ENCODE data around the gene FOXJ1.

Gene FOXJ1

GRCh38 chr17:76103274-76104139, 37.5 kb downstream of the FOXJ1 start, which contains the start of gene EXOC7 (continued):
- TF ChIP-seq ZNF280D (tag by site-specific recombination; IDR thresholded peaks at IDR 0.05) (0 out of 2 replicates have a peak, but pooled peaks have one; percentile 20), ZNF169 (tag by site-specific recombination; IDR thresholded peaks at IDR 0.05) (no peak), ZNF146 (tag by site-specific recombination; IDR thresholded peaks at IDR 0.05) (no peak), ZNF324 (tag by site-specific recombination; IDR thresholded peaks at IDR 0.05) (0 out of 2 replicates have a peak, but pooled peaks have one; percentile 42), YY2 (tag by site-specific recombination; IDR thresholded peaks at IDR 0.05) (peak; percentile 72), ZNF394 (tag by site-specific recombination; IDR thresholded peaks at IDR 0.05; ENCODE audit: borderline replicate concordance) (no peak), HOXC10 (CRISPR knock-in tag; IDR thresholded peaks at IDR 0.05) (no peak), ZNF704 (tag by site-specific recombination; IDR thresholded peaks at IDR 0.05) (no peak), MYNN (tag by site-specific recombination; IDR thresholded peaks at IDR 0.05; ENCODE audit: borderline replicate concordance) (no peak), PRDM1 (tag by site-specific recombination; IDR thresholded peaks at IDR 0.05) (no peak), ZNF501 (tag by site-specific recombination; IDR thresholded peaks at IDR 0.05) (peak; percentile 73), ZNF610 (tag by site-specific recombination; IDR thresholded peaks at IDR 0.05; ENCODE audit: borderline replicate concordance) (no peak), ZNF133 (tag by site-specific recombination; IDR thresholded peaks at IDR 0.05) (no peak), ZXDB (tag by site-specific recombination; IDR thresholded peaks at IDR 0.05) (peak; percentile 64; the same call in 1 of the 2 replicates), OSR2 (tag by site-specific recombination; IDR thresholded peaks at IDR 0.05) (no peak), ZNF548 (tag by site-specific recombination; IDR thresholded peaks at IDR 0.05) (no peak), ZBTB17 (tag by site-specific recombination; IDR thresholded peaks at IDR 0.05) (peak; percentile 52), HIC1 (tag by site-specific recombination; IDR thresholded peaks at IDR 0.05) (no peak), ZNF692 (tag by site-specific recombination; IDR thresholded peaks at IDR 0.05) (peak; percentile 99), ZBTB48 (tag by site-specific recombination; IDR thresholded peaks at IDR 0.05) (peak; percentile 95), ZNF558 (tag by site-specific recombination; IDR thresholded peaks at IDR 0.05) (no peak), ZNF580 (tag by site-specific recombination; IDR thresholded peaks at IDR 0.05) (no peak), ZNF311 (tag by site-specific recombination; IDR thresholded peaks at IDR 0.05; ENCODE audit: borderline replicate concordance) (no peak), SETDB1 (IDR thresholded peaks at IDR 0.05; ENCODE audit: insufficient read length, low read length) (no peak), ZNF513 (tag by site-specific recombination; IDR thresholded peaks at IDR 0.05) (no peak), CTCF (tag by site-specific recombination; IDR thresholded peaks at IDR 0.05) (peak; percentile 26; the same call in 1 of the 2 replicates), ZNF266 (tag by site-specific recombination; IDR thresholded peaks at IDR 0.05; ENCODE audit: low read depth) (no peak)

All from HEK293 (cell line).